SK-N-SH treated with all-trans-retinoic acid at 6 μM for 48 hours (cell line): Measurements from ENCODE around the gene CFAP157.
A peak's percentile ranks its signal among the peaks of the same experiment; 100 is the strongest.

ENCODE experiments used
- ATAC-seq: fragments of 200-7000 bp; cut with Tn5 transposase; 3 replicates; pipeline ENCODE4 v1.9.1; 2020; ENCODE audit warnings: mild to moderate bottlenecking, moderate library complexity
- ARNTL ChIP-seq: fragments of 450-650 bp; formaldehyde crosslinking; IDR thresholded peaks from 2 replicates; pipeline ENCODE4 v1.5.0; 2020; ENCODE audit warnings: low read depth, mild to moderate bottlenecking, moderate library complexity, borderline replicate concordance
- BACH2 ChIP-seq: fragments of 250-450 bp; sonication (Bioruptor Pico); IDR thresholded peaks from 2 replicates; pipeline ENCODE4 v1.9.0; 2021; ENCODE audit warnings: mild to moderate bottlenecking, borderline replicate concordance
- CREB5 ChIP-seq: fragments of 250-450 bp; sonication (Bioruptor Pico); IDR thresholded peaks from 2 replicates; pipeline ENCODE4 v1.5.1; 2020; ENCODE audit warnings: low read depth, mild to moderate bottlenecking, moderate library complexity
- CSDC2 ChIP-seq: fragments of 250-450 bp; sonication (Bioruptor Pico); IDR thresholded peaks from 2 replicates; pipeline ENCODE4 v1.5.0; 2020; ENCODE audit warnings: mild to moderate bottlenecking, moderate library complexity
- CSRNP3 ChIP-seq: fragments of 250-450 bp; sonication (Bioruptor Pico); IDR thresholded peaks from 2 replicates; pipeline ENCODE4 v1.5.1; 2021; ENCODE audit warnings: mild to moderate bottlenecking, moderate library complexity
- ESRRG ChIP-seq: fragments of 250-450 bp; sonication (Bioruptor Pico); IDR thresholded peaks from 2 replicates; pipeline ENCODE4 v1.6.1; 2021; ENCODE audit warnings: mild to moderate bottlenecking
- GLIS3 ChIP-seq: fragments of 250-450 bp; sonication (Bioruptor Pico); IDR thresholded peaks from 2 replicates; pipeline ENCODE4 v1.5.0; 2020; ENCODE audit warnings: mild to moderate bottlenecking, moderate library complexity
- ISL1 ChIP-seq: fragments of 250-450 bp; sonication (Bioruptor Pico); IDR thresholded peaks from 2 replicates; pipeline ENCODE4 v2.1.2; 2022; ENCODE audit warnings: mild to moderate bottlenecking, moderate library complexity
- OSR1 ChIP-seq: fragments of 250-450 bp; sonication (Bioruptor Pico); IDR thresholded peaks from 2 replicates; pipeline ENCODE4 v1.8.0; 2022; ENCODE audit warnings: moderate library complexity, mild to moderate bottlenecking, inconsistent platforms
- PATZ1 ChIP-seq: fragments of 250-450 bp; sonication (Bioruptor Pico); IDR thresholded peaks from 2 replicates; pipeline ENCODE4 v1.8.0; 2020; ENCODE audit warnings: mild to moderate bottlenecking, moderate library complexity, borderline replicate concordance
- POU6F1 ChIP-seq: fragments of 250-450 bp; sonication (Bioruptor Pico); IDR thresholded peaks from 2 replicates; pipeline ENCODE4 v1.8.0; 2021; ENCODE audit warnings: low read depth, mild to moderate bottlenecking, moderate library complexity, borderline replicate concordance
- PPARA ChIP-seq: fragments of 250-450 bp; sonication (Bioruptor Pico); IDR thresholded peaks from 2 replicates; pipeline ENCODE4 v1.5.0; 2020; ENCODE audit warnings: mild to moderate bottlenecking, borderline replicate concordance
- RARB ChIP-seq: fragments of 250-450 bp; sonication (Bioruptor Pico); IDR thresholded peaks from 2 replicates; pipeline ENCODE4 v1.8.0; 2021; ENCODE audit warnings: mild to moderate bottlenecking, moderate library complexity
- SNAI2 ChIP-seq: fragments of 250-450 bp; sonication (Bioruptor Pico); IDR thresholded peaks from 2 replicates; pipeline ENCODE4 v1.5.0; 2020; ENCODE audit warnings: mild to moderate bottlenecking, moderate library complexity
- TCF4 ChIP-seq: fragments of 250-450 bp; sonication (Bioruptor Pico); IDR thresholded peaks from 2 replicates; pipeline ENCODE4 v1.8.0; 2021; ENCODE audit warnings: mild to moderate bottlenecking, moderate library complexity, borderline replicate concordance
- TSHZ2 ChIP-seq: fragments of 250-450 bp; sonication (Bioruptor Pico); IDR thresholded peaks from 2 replicates; pipeline ENCODE4 v1.5.0; 2020; ENCODE audit warnings: mild to moderate bottlenecking, moderate library complexity
- ZC3H10 ChIP-seq: fragments of 250-450 bp; sonication (Bioruptor Pico); IDR thresholded peaks from 2 replicates; pipeline ENCODE4 v1.5.1; 2021; ENCODE audit warnings: mild to moderate bottlenecking, moderate library complexity
- ZFP3 ChIP-seq: fragments of 250-450 bp; sonication (Bioruptor Pico); IDR thresholded peaks from 2 replicates; pipeline ENCODE4 v1.5.0; 2020; ENCODE audit warnings: mild to moderate bottlenecking, moderate library complexity
- ZNF565 ChIP-seq: fragments of 450-650 bp; formaldehyde crosslinking; conservative IDR thresholded peaks from 2 replicates; pipeline ENCODE4 v1.5.0; 2020; ENCODE audit warnings: low read depth, mild to moderate bottlenecking, moderate library complexity
- ZNF70 ChIP-seq: fragments of 450-650 bp; formaldehyde crosslinking; IDR thresholded peaks from 2 replicates; pipeline ENCODE4 v1.5.0; 2020; ENCODE audit warnings: mild to moderate bottlenecking, moderate library complexity

CFAP157 gene

GRCh38 chr9:127754099-127755060 lies 47.6 kb downstream of the CFAP157 start:
- peak; percentile 96 for ATAC-seq
- TF ChIP-seq RARB (CRISPR knock-in tag) (no peak), POU6F1 (CRISPR knock-in tag) (no peak), SNAI2 (CRISPR knock-in tag) (no peak), ZNF565 (CRISPR knock-in tag) (no peak), ISL1 (CRISPR knock-in tag) (no peak), TSHZ2 (no peak), TCF4 (CRISPR knock-in tag) (no peak), ARNTL (CRISPR knock-in tag) (no peak), GLIS3 (CRISPR knock-in tag) (no peak), PATZ1 (CRISPR knock-in tag) (no peak), PPARA (CRISPR knock-in tag) (no peak), OSR1 (CRISPR knock-in tag) (no peak), ZFP3 (CRISPR knock-in tag) (no peak), ZC3H10 (CRISPR knock-in tag) (no peak), CREB5 (CRISPR knock-in tag) (no peak), CSRNP3 (CRISPR knock-in tag) (no peak), ZNF70 (CRISPR knock-in tag) (no peak), CSDC2 (CRISPR knock-in tag) (no peak)
- TF ChIP-seq, all 23 proteins: peak for 0

- ATAC-seq = no peak
- TF ChIP-seq RARB (CRISPR knock-in tag) = no peak
- TF ChIP-seq POU6F1 (CRISPR knock-in tag) = no peak
- TF ChIP-seq PPARA (CRISPR knock-in tag) = no peak
- TF ChIP-seq BACH2 (CRISPR knock-in tag) = no peak
- TF ChIP-seq ZC3H10 (CRISPR knock-in tag) = no peak
- no peak for TF ChIP-seq ESRRG (CRISPR knock-in tag)
- no peak for TF ChIP-seq OSR1 (CRISPR knock-in tag)
- no peak for TF ChIP-seq TSHZ2
- TF ChIP-seq GLIS3 (CRISPR knock-in tag) = no peak
- no peak for TF ChIP-seq ARNTL (CRISPR knock-in tag)
Measured at GRCh38 chr9:127755061-127756060, 48.6 kb downstream of the CFAP157 start.
